GM10248 (cell line): Measurements from ENCODE around the gene ASB1.

ENCODE experiments used
- CTCF ChIA-PET: fragments of 300-600 bp; sonication (Branson Sonifier 250); formaldehyde crosslinking; extraction: SDS; loops from one replicate; lab custom pipeline; 2021; ENCODE audit warnings: antibody characterized with exemption; lab: Yijun Ruan, JAX
- POLR2A ChIA-PET: fragments of 350-650 bp; sonication (Branson Sonifier 250); formaldehyde crosslinking; extraction: SDS; loops from one replicate; lab custom pipeline; 2020; ENCODE audit warnings: antibody characterized with exemption; lab: Yijun Ruan, JAX
- DNase-seq: peaks from one replicate; pipeline ENCODE4 v3.0.0; 2012; ENCODE audit errors: extremely low spot score
- CTCF ChIP-seq: IDR thresholded peaks from 2 replicates; pipeline ENCODE4 v1.5.1; 2012; ENCODE audit warnings: mild to moderate bottlenecking, low read depth; ENCODE audit errors: extremely low read depth, missing control alignments, control extremely low read depth

Gene ASB1

GRCh38 chr2:238444242-238444641, 17.5 kb downstream of the ASB1 start:
- CTCF ChIA-PET = interaction anchor here (0.8 kb wide), 1 partner anchor 341 kb away, joined by 3 read pairs; no protein-coding TSS in a partner anchor
- TF ChIP-seq CTCF = no peak
- POLR2A ChIA-PET = no interaction called here
- no peak for DNase-seq

GRCh38 chr2:238445409-238446190, 18.9 kb downstream of the ASB1 start:
- DNase-seq = no peak
- no peak for TF ChIP-seq CTCF
- POLR2A ChIA-PET = no interaction called here
- CTCF ChIA-PET = interaction anchor here (1.1 kb wide), 1 partner anchor 9 kb away, joined by 3 read pairs; no protein-coding TSS in a partner anchor

- POLR2A ChIA-PET = no interaction called here
- no peak for TF ChIP-seq CTCF
- CTCF ChIA-PET = no interaction called here
- DNase-seq = no peak
Measured at GRCh38 chr2:238446371-238446770, 19.6 kb downstream of the ASB1 start.

- ChIA-PET POLR2A (no interaction called here), CTCF (interaction anchor here (1.5 kb wide), 1 partner anchor 13 kb away, joined by 3 read pairs; no protein-coding TSS in a partner anchor)
- no peak for TF ChIP-seq CTCF
- no peak for DNase-seq
Measured at GRCh38 chr2:238448031-238448955, 21.6 kb downstream of the ASB1 start.

DNA sequence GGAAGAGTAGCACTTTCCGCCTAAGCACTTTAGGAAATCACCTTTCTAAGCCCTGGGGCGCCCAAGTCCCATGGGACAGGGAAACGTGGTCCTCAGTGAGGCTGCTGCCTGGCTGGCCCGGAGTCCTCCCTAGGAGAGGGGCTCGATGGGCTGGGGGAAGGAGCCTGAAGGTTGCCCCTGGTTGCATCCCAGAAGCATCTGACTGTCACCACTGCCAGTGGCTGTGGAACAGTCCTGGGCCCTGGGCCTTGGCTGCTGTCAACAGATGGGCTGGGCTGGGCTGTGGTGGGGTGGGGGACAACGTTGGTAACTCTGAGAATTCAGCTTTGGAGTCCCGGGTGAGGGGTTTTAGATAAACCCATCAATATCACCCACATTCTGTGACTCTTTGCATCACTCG, 22.5 kb downstream of the ASB1 start:
- no peak for DNase-seq
- ChIA-PET POLR2A (no interaction called here), CTCF (interaction anchor here (1.5 kb wide), 1 partner anchor 12 kb away, joined by 3 read pairs; no protein-coding TSS in a partner anchor)
- TF ChIP-seq CTCF = no peak

DNA sequence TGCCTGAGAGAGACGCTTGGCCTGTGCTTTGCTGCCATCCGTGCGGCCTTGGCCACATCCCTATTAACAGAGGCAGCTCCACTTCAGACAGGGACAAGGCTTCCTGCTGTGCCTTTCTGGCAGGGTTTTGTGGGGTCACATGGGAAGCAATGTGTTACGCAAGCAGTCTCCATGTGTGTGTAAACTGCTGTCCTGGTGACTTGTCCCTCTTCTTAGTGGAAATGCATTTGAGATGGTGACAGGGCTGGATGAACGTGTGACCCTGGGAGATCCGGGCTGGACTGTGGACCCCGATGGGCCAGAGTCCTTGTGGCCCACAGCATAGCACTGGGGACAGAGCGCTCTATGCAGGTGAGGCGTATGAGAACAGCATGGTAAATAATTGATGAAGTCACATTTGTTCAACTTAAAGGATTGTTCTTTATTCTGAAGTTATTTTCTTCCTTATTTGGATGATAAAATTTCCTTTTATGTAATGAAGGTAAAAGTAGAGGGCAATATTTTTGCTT, 23.2 kb downstream of the ASB1 start:
- DNase-seq = no peak
- POLR2A ChIA-PET = no interaction called here
- CTCF ChIA-PET = no interaction called here
- TF ChIP-seq CTCF = no peak
